ENCODE measurements around the gene PDE11A. TPM values are rescaled to one million over a fixed set of nuclear protein-coding genes. Genes with fewer than 3 reads are reported as not detected.

PDE11A gene
- total RNA-seq, 1 experiment from 2014 or later: 1.4 TPM

DNA sequence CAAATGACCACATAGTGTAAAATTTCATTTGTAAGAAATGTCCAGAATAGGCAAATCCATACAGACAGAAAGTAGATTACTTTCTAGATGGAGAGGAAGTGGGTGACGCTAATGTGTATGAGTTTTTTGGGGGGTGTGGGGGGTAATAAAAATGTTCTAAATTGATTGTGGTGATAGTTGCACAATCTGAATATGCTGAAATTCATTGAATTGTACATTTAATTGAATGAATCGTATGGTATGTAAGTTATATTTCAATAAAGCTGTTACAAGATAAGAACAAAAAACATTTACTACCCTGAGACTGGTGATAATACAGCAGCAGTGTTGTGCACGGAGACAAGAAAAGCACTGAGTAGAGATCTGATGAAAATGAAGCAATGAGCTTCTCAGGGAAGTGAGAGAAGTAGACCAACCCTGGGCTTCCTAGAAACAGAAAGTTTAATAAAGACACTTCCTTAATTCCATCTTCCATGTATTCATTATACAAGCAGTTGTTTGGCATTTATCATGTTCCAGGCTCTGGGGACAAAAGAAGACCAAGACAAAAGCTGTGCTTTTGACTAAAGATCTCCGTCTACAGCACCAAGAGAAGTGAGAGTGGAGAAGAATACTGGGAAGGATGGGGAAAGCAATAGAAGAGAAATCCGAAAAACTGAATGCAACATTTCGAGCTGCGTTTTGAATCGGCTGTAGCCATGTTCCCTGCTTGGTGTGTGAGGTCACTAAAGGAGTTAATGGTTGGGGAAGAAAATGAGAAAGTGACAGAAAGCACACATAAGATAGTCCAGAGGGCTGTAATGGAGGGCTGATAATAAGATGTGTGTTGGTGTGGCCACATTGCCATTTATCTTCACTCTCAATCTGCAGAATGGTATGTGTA, 1.8 kb upstream of the PDE11A start:
- no peak for DNase-seq
- peak overlapping the region; percentile 53 for H3K4me3 Mint-ChIP-seq (ENCODE audit: low read depth, unreplicated experiment)
- intact Hi-C loops (cut with micrococcal nuclease; ENCODE audit: unreplicated experiment): loop anchor here (5.0 kb wide), 1 partner anchor 167 kb away; no protein-coding TSS in a partner anchor
- peak overlapping the region; percentile 70 for H3K27ac Mint-ChIP-seq (ENCODE audit: unreplicated experiment)
- TF ChIP-seq CTCF (IDR thresholded peaks at IDR 0.05; ENCODE audit: unreplicated experiment): no peak
- H3K9me3 Mint-ChIP-seq (ENCODE audit: low read depth, unreplicated experiment): no peaks in the 10 kb centered on the region
- H3K27me3 Mint-ChIP-seq (ENCODE audit: unreplicated experiment): no peaks in the 10 kb centered on the region
- peaks cover 26% of the 10 kb centered on the region for H3K36me3 Mint-ChIP-seq (ENCODE audit: insufficient read depth, unreplicated experiment)
- H3K4me1 Mint-ChIP-seq (ENCODE audit: low read depth, unreplicated experiment): peaks cover 48% of the 10 kb centered on the region
- CTCF ChIA-PET: no interaction called here
- no TSS peak for BruUV-seq (replicated peaks)

DNA sequence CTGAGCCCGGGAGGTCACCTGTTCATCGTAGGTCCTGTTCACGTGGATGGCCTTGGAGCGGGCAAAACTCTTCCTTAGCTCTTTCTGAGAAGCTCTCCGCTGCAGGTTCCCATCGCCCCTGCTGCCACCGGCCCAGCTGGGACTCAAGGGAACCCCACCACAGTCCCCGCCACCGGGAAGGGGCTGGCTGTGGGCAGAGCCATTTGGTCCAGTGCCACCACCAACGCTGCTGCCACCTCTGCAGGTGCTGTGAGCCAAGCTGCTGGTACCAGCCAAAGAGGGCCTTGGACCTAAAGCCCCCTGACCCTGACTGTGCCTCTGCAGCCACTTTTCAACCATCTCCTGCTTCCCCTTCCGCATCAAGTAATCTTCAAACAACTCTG, 586 bp downstream of the PDE11A start:
- intact Hi-C loops (cut with micrococcal nuclease; ENCODE audit: unreplicated experiment): loop anchor here (5.0 kb wide), 1 partner anchor 165 kb away; no protein-coding TSS in a partner anchor
- no peak for DNase-seq
- no peak for TF ChIP-seq CTCF (IDR thresholded peaks at IDR 0.05; ENCODE audit: unreplicated experiment)
- Mint-ChIP-seq H3K27ac (ENCODE audit: unreplicated experiment) (peak overlapping the region; percentile 45), H3K36me3 (ENCODE audit: insufficient read depth, unreplicated experiment) (peaks cover 26% of the 10 kb centered on the region), H3K9me3 (ENCODE audit: low read depth, unreplicated experiment) (no peaks in the 10 kb centered on the region), H3K4me1 (ENCODE audit: low read depth, unreplicated experiment) (peaks cover 48% of the 10 kb centered on the region), H3K27me3 (ENCODE audit: unreplicated experiment) (no peaks in the 10 kb centered on the region), H3K4me3 (ENCODE audit: low read depth, unreplicated experiment) (peak overlapping the region; percentile 83)
- CTCF ChIA-PET: no interaction called here
- BruUV-seq (replicated peaks): no TSS peak

- Mint-ChIP-seq H3K9me3 (ENCODE audit: low read depth, unreplicated experiment) (no peaks in the 10 kb centered on the region), H3K4me3 (ENCODE audit: low read depth, unreplicated experiment) (peak overlapping the region; percentile 2), H3K36me3 (ENCODE audit: insufficient read depth, unreplicated experiment) (peaks cover 26% of the 10 kb centered on the region), H3K4me1 (ENCODE audit: low read depth, unreplicated experiment) (peaks cover 48% of the 10 kb centered on the region), H3K27me3 (ENCODE audit: unreplicated experiment) (no peaks in the 10 kb centered on the region), H3K27ac (ENCODE audit: unreplicated experiment) (no peak overlapping the region)
- TSS peak; percentile 45 for BruUV-seq (replicated peaks)
- TF ChIP-seq CTCF (IDR thresholded peaks at IDR 0.05; ENCODE audit: unreplicated experiment): no peak
- intact Hi-C loops (cut with micrococcal nuclease; ENCODE audit: unreplicated experiment): loop anchor here (5.0 kb wide), 1 partner anchor 164 kb away; no protein-coding TSS in a partner anchor
- DNase-seq: no peak
- CTCF ChIA-PET: no interaction called here
Observed at GRCh38 chr2:178070824-178071223, 1.8 kb downstream of the PDE11A start.

- H3K27ac Mint-ChIP-seq (ENCODE audit: unreplicated experiment): no peak overlapping the region
- no peaks in the 10 kb centered on the region for H3K9me3 Mint-ChIP-seq (ENCODE audit: low read depth, unreplicated experiment)
- DNase-seq: no peak
- BruUV-seq (replicated peaks): no TSS peak
- H3K4me3 Mint-ChIP-seq (ENCODE audit: low read depth, unreplicated experiment): no peak overlapping the region
- intact Hi-C loops (cut with micrococcal nuclease; ENCODE audit: unreplicated experiment): loop anchor here (5.0 kb wide), 1 partner anchor 87 kb away; no protein-coding TSS in a partner anchor
- TF ChIP-seq CTCF (IDR thresholded peaks at IDR 0.05; ENCODE audit: unreplicated experiment): no peak
- H3K36me3 Mint-ChIP-seq (ENCODE audit: insufficient read depth, unreplicated experiment): peaks cover 21% of the 10 kb centered on the region
- CTCF ChIA-PET: interaction anchor here (1.1 to 1.4 kb wide), 2 partner anchors 86 to 270 kb away, joined by 3 read pairs; no protein-coding TSS in a partner anchor
- peaks cover 40% of the 10 kb centered on the region for H3K4me1 Mint-ChIP-seq (ENCODE audit: low read depth, unreplicated experiment)
- H3K27me3 Mint-ChIP-seq (ENCODE audit: unreplicated experiment): no peaks in the 10 kb centered on the region
Observed at GRCh38 chr2:178069551-178069950, 3.0 kb downstream of the PDE11A start.

Data from Calu3 (cell line).